GM18909 (cell line): Measurements from ENCODE around the gene VSIG8.
A peak's percentile ranks its signal among the peaks of the same experiment; 100 is the strongest.

Source experiments
- ATAC-seq: cut with Tn5 transposase; IDR thresholded peaks from one replicate; pipeline ENCODE4 v1.9.1; 2021; ENCODE audit warnings: mild to moderate bottlenecking; ENCODE audit not compliant: unreplicated experiment, poor library complexity

The VSIG8 gene

GRCh38 chr1:159859767-159860322 is 2.6 kb downstream of the VSIG8 start:
- ATAC-seq = no peak

GRCh38 chr1:159857889-159858288 is 4.6 kb downstream of the VSIG8 start:
- no peak for ATAC-seq

- no peak for ATAC-seq
Observed at GRCh38 chr1:159856576-159856975, 5.9 kb downstream of the VSIG8 start.

- no peak for ATAC-seq
Observed at GRCh38 chr1:159855709-159856108, 6.7 kb downstream of the VSIG8 start.

GRCh38 chr1:159854693-159855192 is 7.7 kb downstream of the VSIG8 start:
- peak; percentile 89 for ATAC-seq

GRCh38 chr1:159854116-159854692 is 8.3 kb downstream of the VSIG8 start:
- ATAC-seq = peak; percentile 7

- ATAC-seq = no peak
Observed at GRCh38 chr1:159853417-159854115, 8.9 kb downstream of the VSIG8 start.

- ATAC-seq = no peak
Observed at GRCh38 chr1:159851407-159851806, 11.1 kb downstream of the VSIG8 start.

GRCh38 chr1:159849626-159850366 is 12.7 kb downstream of the VSIG8 start:
- ATAC-seq = no peak

GRCh38 chr1:159848326-159848725 is 14.1 kb downstream of the VSIG8 start:
- ATAC-seq = no peak

- no peak for ATAC-seq
Observed at GRCh38 chr1:159847231-159847630, 15.2 kb downstream of the VSIG8 start.

GRCh38 chr1:159845751-159846629 is 16.5 kb downstream of the VSIG8 start:
- no peak for ATAC-seq

- no peak for ATAC-seq
Observed at GRCh38 chr1:159843459-159843858, 19.0 kb downstream of the VSIG8 start.

- ATAC-seq = no peak
Observed at GRCh38 chr1:159841749-159842148, 20.7 kb downstream of the VSIG8 start.

- ATAC-seq = peak; percentile 61
Observed at GRCh38 chr1:159839116-159839849, 23.2 kb downstream of the VSIG8 start.

- peak; percentile 73 for ATAC-seq
Observed at GRCh38 chr1:159838715-159839114, 23.7 kb downstream of the VSIG8 start.

GRCh38 chr1:159835862-159836525 is 26.5 kb downstream of the VSIG8 start:
- ATAC-seq = no peak

- no peak for ATAC-seq
Observed at GRCh38 chr1:159835356-159835755, 27.1 kb downstream of the VSIG8 start.

GRCh38 chr1:159832309-159832708 is 30.1 kb downstream of the VSIG8 start:
- no peak for ATAC-seq
